ENCODE data around the gene OPRM1.

OPRM1 gene

GRCh38 chr6:154243793-154244750 is 205.0 kb downstream of the OPRM1 start:
- DNase-seq = no peak

- no peak for DNase-seq
Measured at GRCh38 chr6:154245506-154245905, 206.5 kb downstream of the OPRM1 start.

GRCh38 chr6:154246723-154247118 is 207.7 kb downstream of the OPRM1 start:
- no peak for DNase-seq

- DNase-seq = no peak
Measured at GRCh38 chr6:154247119-154247861, 208.2 kb downstream of the OPRM1 start.

GRCh38 chr6:154249499-154250298 is 210.7 kb downstream of the OPRM1 start:
- DNase-seq = peak; percentile 25

- no peak for DNase-seq
Measured at GRCh38 chr6:154251116-154251515, 212.1 kb downstream of the OPRM1 start.

GRCh38 chr6:154252678-154253077 is 213.6 kb downstream of the OPRM1 start:
- DNase-seq = no peak

- no peak for DNase-seq
Measured at GRCh38 chr6:154257067-154257466, 218.0 kb downstream of the OPRM1 start.

GRCh38 chr6:154258064-154258757 is 219.2 kb downstream of the OPRM1 start:
- no peak for DNase-seq

GRCh38 chr6:154261688-154262397 is 222.8 kb downstream of the OPRM1 start:
- no peak for DNase-seq

GRCh38 chr6:154266560-154267099 is 227.6 kb downstream of the OPRM1 start:
- no peak for DNase-seq

- DNase-seq = no peak
Measured at GRCh38 chr6:154267508-154268106, 228.6 kb downstream of the OPRM1 start.

- no peak for DNase-seq
Measured at GRCh38 chr6:154268486-154268885, 229.4 kb downstream of the OPRM1 start.

- DNase-seq = no peak
Measured at GRCh38 chr6:154274168-154274567, 235.1 kb downstream of the OPRM1 start.

GRCh38 chr6:154276810-154277628 is 238.0 kb downstream of the OPRM1 start:
- no peak for DNase-seq

- no peak for DNase-seq
Measured at GRCh38 chr6:154277629-154278017, 238.6 kb downstream of the OPRM1 start.

- DNase-seq = no peak
Measured at GRCh38 chr6:154280521-154280920, 241.5 kb downstream of the OPRM1 start.

GRCh38 chr6:154284313-154284853 is 245.3 kb downstream of the OPRM1 start:
- no peak for DNase-seq

- no peak for DNase-seq
Measured at GRCh38 chr6:154285826-154286225, 246.8 kb downstream of the OPRM1 start.

All from effector CD4-positive, alpha-beta T cell (primary cell).